GM18867 (cell line): ENCODE results near the gene CORO1C.

Experiments used
- ATAC-seq: cut with Tn5 transposase; IDR thresholded peaks from one replicate; pipeline ENCODE4 v1.9.1; 2021; ENCODE audit warnings: mild to moderate bottlenecking, moderate library complexity; ENCODE audit not compliant: unreplicated experiment

The CORO1C gene

GRCh38 chr12:108727868-108728735, 3.2 kb downstream of the CORO1C start:
- no peak for ATAC-seq

GRCh38 chr12:108727161-108727560, 4.2 kb downstream of the CORO1C start:
- ATAC-seq = no peak

GRCh38 chr12:108724890-108725151, 6.5 kb downstream of the CORO1C start:
- no peak for ATAC-seq

- no peak for ATAC-seq
Observed at GRCh38 chr12:108724054-108724889, 7.0 kb downstream of the CORO1C start.

- ATAC-seq = no peak
Observed at GRCh38 chr12:108722992-108723766, 8.1 kb downstream of the CORO1C start.

- no peak for ATAC-seq
Observed at GRCh38 chr12:108722463-108722862, 8.9 kb downstream of the CORO1C start.

GRCh38 chr12:108721824-108722223, 9.5 kb downstream of the CORO1C start:
- ATAC-seq = no peak

GRCh38 chr12:108720757-108721514, 10.4 kb downstream of the CORO1C start:
- ATAC-seq = no peak

GRCh38 chr12:108717243-108717642, 14.1 kb downstream of the CORO1C start:
- no peak for ATAC-seq

- no peak for ATAC-seq
Observed at GRCh38 chr12:108714866-108715265, 16.5 kb downstream of the CORO1C start.

- no peak for ATAC-seq
Observed at GRCh38 chr12:108713471-108713870, 17.8 kb downstream of the CORO1C start.

GRCh38 chr12:108712925-108713203, 18.5 kb downstream of the CORO1C start:
- no peak for ATAC-seq

GRCh38 chr12:108712165-108712924, 19.0 kb downstream of the CORO1C start:
- ATAC-seq = no peak

GRCh38 chr12:108711489-108712164, 19.7 kb downstream of the CORO1C start:
- ATAC-seq = no peak

GRCh38 chr12:108709697-108710096, 21.6 kb downstream of the CORO1C start:
- no peak for ATAC-seq

GRCh38 chr12:108704527-108704926, 26.8 kb downstream of the CORO1C start:
- no peak for ATAC-seq

- no peak for ATAC-seq
Observed at GRCh38 chr12:108702595-108703320, 28.6 kb downstream of the CORO1C start.

- no peak for ATAC-seq
Observed at GRCh38 chr12:108701779-108702441, 29.4 kb downstream of the CORO1C start.
